OCI-LY1 (cell line): ENCODE data around the gene NEMP1.

ENCODE experiments used
- CTCF ChIP-seq: fragments of 200-600 bp; sonication (generic), shearing (Covaris generic); IDR thresholded peaks from 2 replicates; pipeline ENCODE4 v1.5.1; 2017; ENCODE audit warnings: mild to moderate bottlenecking, antibody characterized with exemption, low read length, moderate library complexity, mixed read lengths
- EZH2 ChIP-seq: fragments of 200-600 bp; sonication (generic), shearing (Covaris generic); IDR thresholded peaks from 2 replicates; pipeline ENCODE4 v1.8.0; 2017; ENCODE audit warnings: borderline replicate concordance, mixed run types, mild to moderate bottlenecking, antibody characterized with exemption, low read length, moderate library complexity, mixed read lengths

- no peak for TF ChIP-seq CTCF
- TF ChIP-seq EZH2: no peak
Observed at GRCh38 chr12:57091638-57092528, 13.3 kb upstream of the NEMP1 start.
